GM18520 (cell line): ENCODE data around the gene PNMT.
A peak's percentile ranks its signal among the peaks of the same experiment; 100 is the strongest.
"Not testable (repeated sequence)": the region's sequence is repeated elsewhere in the genome, so short reads cannot be mapped to it uniquely, and the experiment has no call there.

Experiments used
- ATAC-seq: cut with Tn5 transposase; IDR thresholded peaks from one replicate; pipeline ENCODE4 v1.9.1; 2021; ENCODE audit not compliant: unreplicated experiment

The PNMT gene

DNA sequence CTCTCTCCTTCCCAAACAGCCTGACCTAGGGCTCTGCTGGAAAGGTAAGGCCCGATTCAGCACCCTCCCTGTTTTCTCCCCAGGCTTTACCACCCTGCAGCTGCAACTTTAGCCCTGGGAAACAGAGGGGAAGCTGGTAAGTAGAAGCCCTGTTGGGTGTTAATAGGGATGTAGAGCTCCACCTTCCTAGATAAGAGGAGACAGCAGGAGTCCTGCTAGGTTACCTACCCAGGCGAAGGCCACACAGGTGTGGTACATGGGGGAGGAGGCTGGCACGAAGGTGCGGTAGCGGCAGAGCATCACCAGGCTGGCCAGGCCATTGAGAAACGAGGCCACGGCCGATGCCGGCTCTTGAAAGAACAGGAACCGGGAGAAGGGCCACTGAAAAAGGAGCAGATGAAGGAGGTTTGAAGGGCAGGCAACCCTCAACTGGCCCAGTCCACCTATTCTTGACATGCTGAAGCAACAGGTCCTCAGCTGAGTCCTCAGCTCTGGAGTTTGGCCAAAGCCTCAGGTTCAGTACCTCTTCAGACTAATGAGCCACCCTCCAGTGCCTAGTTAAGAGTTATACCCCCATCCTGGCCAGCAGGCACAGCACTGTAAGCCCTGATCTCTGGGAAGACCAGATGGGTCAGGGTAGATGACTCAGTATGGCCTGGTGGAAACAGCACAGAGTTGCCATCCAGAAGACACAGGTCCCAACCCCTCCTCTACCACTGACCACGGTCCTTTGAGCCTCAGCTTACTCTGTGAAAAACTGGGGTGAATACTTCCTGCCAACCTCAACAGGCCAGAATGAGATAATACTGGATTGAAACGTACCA lies 16.3 kb downstream of the PNMT start:
- no peak for ATAC-seq

DNA sequence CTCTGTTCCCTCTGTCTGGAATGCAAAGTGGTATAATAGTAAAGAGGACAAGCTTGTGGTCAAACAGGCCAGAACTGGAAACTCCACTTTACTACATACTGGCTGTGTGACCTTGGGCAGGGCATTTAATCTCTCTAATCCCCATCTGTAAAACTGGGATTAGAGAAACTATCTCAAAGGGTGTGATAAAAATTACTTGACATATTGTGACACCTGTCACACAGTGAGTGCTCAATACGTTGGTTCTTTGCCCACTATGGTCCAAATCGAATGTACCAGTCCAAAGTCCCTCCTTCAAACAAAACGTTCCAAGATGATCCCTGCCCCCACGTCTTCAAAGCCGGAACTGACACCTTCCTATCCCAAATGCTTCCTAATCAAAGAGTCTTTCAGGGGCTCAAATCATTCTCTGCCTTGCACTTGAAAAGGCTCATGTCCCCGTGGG lies 18.9 kb downstream of the PNMT start:
- no peak for ATAC-seq

DNA sequence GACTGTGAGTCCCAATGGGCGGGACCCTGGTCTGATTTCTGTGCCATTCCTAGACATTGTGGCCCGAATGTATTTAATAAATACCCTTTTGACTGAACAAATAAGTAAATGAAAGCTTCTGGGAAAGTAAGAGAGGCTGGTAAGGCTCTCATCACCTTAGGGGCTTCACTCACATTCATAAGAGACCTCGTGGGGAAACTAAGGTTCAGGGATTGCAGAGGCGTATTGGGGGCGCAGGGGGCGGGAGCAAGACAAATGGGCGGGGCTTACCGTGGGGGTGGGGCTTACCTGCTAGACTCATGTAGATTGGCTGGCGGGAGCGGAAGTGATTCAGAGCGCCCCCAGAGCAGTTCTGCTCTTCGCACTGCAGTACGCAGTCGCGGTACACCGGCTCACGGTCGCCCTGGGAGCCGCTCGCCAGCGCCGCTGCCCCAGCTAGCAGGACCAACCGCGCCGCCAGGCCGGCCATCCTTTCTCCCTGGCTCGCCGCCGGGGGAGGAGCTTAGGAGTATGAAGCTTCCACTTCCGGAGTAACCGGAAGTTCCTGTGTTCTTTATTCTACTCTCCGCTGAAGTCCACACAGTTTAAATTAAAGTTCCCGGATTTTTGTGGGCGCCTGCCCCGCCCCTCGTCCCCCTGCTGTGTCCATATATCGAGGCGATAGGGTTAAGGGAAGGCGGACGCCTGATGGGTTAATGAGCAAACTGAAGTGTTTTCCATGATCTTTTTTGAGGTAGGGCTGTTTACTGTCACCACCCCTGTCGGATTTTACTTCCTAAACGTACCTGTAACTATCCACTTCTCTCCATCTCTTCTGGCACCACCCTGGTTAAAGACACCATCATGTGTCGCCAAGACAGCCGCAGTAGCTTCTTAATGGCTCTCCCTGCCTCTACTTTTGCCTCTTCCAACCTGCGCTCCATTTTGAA lies 19.6 kb downstream of the PNMT start, which contains the start of gene PGAP3:
TSS of gene PGAP3 (minus strand) at position 512 of the 929 bp plus-strand sequence. CDS start at position 469, 43 bp downstream.
- ATAC-seq, result peak; percentile 88

DNA sequence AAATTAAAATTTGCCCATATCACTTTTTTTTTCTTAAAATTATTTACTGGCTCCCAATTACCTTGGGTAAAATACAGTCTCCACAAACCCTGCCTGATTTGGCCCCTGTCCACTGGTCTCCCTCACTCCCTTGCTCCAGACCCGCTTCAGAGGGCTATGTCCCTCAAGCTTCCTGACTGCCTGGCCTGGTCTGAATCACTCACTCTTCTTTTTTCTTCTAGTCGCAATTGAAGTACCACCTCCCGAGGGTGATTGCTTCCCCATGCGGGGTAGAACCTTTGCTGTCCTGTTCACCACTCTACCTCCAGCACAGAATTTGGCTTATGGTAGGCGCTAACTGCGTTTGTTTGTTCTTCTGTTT lies 20.2 kb downstream of the PNMT start:
- no peak for ATAC-seq

DNA sequence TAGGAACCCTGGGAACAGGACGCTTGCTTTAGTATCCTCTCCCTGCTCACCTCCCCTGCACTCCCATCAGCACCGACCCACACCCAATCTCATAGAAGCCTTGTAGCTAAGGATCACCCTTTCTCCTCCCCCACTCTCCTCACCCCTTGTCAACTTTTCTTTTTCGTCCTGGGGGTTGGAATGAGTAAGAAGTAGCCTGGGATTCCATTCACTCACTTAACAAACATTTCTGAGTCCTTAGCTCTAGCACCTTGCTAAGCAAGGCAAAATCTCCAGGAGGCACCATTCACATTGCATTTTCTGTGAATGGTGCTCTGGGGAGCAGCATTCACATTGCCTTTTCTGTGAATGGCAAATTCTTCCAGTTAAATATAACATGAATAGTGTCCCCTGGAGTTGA lies 20.7 kb downstream of the PNMT start:
- no peak for ATAC-seq

DNA sequence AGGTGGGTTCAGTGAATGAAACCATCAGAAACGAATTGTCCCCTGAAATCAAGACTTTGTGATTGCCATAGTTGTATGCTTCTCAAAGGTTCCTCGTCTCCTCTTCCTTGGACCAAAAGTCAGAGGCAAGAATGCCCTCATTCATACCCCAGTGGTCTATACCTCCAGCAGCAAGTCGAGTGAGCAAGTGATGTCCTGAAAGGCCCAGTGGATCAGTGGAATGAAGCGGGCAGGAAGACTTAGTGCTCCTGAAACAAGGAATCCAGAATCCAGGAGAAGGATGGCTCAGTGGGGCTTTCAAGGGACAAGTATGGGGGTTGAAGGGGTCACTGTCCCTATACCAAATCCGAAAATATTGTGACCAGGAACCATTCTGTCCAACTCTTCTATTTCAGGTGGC lies 26.3 kb downstream of the PNMT start:
- ATAC-seq, result no peak

DNA sequence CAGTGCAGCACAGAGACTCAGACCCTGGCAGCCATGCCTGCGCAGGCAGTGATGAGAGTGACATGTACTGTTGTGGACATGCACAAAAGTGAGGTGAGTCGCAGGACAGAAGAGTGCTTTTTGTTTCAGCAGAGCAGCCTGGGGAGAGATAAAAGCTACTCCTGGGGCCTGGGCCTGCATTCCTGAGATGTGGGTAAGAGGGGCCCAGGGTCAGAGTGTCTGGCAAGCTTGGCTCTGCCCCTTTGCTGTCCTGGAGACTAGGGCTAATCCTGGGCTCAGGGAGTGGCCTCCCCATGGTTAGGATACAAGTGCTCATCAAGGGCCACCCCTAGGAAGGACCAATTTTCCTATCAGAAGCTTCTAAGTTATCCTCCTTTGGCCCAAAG lies 26.8 kb downstream of the PNMT start:
- ATAC-seq, result no peak

DNA sequence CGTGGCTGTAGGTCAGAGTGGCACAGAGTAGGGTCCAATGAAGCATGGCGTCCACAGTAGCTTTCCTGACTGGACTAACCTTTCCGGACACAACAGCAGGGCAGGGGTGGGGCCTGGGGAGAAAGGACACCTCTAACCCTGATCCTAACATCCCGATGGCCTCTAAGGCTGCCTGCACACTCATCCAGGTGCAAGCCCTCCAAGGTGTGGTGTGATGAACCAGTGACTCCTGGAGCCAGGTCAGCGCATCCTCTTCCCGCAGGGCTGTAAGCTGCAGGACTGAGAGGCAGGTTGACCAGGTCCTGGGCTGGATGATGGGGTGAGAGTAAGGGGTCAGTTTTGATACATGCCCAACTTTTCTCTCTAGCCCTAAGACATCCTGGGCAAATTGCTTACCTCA lies 28.5 kb downstream of the PNMT start:
- ATAC-seq, result no peak

DNA sequence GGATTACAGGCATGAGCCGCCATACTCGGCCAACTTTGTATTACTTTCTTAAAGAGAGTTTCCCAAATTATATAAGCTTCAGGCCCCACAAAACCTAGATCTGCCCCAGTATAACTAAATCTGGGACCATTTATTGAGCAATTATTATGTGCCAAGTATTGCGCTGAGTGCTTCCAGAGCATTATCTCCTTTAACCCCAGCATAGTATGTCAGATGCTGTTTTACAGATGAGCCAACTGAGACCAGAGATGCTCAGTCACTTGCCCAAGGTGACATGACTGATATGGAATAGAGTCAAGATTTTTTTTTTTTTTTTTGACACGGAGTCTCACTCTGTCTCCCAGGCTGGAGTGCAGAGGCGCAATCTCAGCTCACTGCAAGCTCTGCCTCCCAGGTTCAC lies 29.7 kb downstream of the PNMT start:
- no peak for ATAC-seq

DNA sequence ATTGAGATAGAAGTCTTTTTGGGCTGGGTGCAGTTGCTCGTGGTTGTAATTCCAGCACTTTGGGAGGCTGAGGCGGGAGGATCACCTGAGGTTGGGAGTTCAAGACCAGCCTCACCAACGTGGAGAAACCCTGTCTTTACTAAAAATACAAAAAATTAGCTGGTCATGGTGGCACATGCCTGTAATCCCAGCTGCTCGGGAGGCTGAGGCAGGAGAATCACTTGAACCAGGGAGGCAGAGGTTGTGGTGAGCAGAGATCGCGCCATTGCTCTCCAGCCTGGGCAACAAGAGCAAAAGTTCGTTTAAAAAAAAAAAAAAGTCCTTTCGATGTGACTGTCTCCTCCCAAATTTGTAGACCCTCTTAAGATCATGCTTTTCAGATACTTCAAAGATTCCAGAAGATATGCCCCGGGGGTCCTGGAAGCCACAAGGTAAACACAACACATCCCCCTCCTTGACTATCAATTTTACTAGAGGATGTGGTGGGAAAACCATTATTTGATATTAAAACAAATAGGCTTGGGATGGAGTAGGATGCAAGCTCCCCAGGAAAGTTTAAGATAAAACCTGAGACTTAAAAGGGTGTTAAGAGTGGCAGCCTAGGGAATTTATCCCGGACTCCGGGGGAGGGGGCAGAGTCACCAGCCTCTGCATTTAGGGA lies 31.0 kb downstream of the PNMT start:
- ATAC-seq, result not testable (repeated sequence)

DNA sequence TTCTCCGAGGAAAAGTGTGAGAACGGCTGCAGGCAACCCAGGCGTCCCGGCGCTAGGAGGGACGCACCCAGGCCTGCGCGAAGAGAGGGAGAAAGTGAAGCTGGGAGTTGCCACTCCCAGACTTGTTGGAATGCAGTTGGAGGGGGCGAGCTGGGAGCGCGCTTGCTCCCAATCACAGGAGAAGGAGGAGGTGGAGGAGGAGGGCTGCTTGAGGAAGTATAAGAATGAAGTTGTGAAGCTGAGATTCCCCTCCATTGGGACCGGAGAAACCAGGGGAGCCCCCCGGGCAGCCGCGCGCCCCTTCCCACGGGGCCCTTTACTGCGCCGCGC lies 31.5 kb downstream of the PNMT start, which contains the start of gene ERBB2:
TSS of gene ERBB2 (plus strand) at position 247 of the 330 bp plus-strand sequence. CDS start 175 bp downstream, outside the sequence.
- ATAC-seq, result no peak

DNA sequence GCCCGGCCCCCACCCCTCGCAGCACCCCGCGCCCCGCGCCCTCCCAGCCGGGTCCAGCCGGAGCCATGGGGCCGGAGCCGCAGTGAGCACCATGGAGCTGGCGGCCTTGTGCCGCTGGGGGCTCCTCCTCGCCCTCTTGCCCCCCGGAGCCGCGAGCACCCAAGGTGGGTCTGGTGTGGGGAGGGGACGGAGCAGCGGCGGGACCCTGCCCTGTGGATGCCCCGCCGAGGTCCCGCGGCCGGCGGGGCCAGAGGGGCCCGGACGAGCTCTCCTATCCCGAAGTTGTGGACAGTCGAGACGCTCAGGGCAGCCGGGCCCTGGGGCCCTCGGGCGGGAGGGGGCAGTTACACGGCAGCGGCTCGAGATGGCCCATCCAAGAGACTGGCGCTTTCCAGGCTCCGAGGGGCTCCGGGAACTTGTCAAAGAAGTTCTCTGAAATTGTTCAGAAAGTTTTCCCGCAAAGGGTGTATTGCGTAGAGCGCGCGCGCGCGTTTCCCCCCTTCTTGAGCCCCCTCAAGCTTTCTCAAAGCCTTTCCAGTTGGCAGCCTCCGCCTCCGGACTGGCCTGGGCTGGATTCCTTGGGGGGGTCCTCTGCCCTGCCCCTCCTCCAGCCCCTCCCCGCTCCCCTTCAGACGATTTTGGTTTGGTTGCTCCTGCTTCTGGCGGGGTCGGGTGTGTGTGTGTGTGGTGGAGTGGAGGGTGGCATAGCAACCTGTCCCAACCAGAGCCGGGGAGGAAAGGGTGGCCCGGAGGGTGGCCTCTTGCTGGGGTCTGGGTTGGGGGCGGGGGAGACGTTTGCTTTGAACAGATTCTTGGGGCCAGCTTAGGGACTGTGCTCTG lies 32.1 kb downstream of the PNMT start:
- no peak for ATAC-seq

DNA sequence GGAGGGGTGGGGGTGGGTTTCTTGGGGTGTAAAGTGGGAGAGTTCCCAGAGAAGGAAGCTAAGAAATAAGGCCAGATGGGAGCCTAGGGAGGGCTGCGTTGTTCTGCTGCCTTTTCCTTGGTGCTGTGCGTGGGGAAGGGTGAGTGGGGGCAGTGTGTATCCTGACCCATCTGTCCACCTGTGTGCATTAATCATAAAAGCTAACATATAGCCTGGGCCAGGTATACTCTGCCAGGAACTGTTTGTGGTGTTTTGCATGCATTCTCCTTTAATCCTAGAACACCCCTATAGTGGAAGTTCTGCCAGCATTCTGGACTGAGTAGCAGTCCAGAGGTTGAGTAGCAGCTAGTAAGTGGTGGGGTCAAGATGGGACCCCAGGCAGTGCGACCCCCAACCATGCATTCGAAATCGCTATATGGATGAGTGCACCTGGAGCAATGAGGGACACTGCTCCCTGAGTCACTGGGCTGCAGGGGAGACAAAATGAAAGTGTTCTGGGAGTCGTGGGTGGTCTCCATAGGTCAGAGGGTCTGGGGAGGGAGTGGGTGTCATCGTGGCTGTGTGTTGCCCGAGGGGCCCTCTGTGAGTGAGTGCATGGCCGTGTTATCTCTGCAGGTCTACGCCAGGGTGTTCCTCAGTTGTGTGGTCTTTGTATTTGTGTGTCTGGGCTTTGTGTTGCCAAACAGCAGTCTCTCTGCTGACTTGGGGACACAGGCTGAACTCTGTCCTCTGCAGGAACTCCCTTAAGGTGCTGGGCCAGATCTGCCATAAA lies 32.9 kb downstream of the PNMT start:
- ATAC-seq, result no peak

DNA sequence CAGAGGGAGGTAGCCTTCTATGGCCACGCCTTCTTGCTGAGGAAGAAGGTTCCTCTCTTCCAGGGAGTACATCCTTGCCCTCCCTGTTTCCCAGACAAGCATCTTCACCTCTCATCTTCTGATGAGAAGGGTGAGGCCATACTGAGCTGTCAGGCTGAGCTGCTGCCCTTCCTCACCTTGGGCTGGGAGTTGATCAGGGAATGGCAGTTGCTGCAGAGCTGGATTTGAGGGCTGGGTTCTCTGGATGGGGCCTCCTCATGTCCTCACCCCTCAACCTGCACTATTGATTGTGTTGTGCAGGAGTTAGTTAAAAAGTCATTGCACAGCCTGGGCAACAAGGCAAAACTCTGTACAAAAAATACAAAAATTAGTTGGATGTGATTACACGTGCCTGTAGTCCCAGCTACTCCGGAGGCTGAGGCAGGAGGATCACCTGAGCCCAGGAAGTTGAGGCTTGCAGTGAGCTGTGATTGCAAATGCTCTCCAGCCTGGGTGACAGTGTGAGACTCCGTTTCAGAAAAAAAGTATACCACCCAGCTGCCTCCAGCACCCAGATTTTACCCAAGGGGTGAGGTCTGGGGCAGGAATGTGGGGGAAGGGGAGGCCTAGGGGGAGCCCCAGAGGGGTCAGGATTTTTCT lies 33.6 kb downstream of the PNMT start:
- ATAC-seq, result no peak

DNA sequence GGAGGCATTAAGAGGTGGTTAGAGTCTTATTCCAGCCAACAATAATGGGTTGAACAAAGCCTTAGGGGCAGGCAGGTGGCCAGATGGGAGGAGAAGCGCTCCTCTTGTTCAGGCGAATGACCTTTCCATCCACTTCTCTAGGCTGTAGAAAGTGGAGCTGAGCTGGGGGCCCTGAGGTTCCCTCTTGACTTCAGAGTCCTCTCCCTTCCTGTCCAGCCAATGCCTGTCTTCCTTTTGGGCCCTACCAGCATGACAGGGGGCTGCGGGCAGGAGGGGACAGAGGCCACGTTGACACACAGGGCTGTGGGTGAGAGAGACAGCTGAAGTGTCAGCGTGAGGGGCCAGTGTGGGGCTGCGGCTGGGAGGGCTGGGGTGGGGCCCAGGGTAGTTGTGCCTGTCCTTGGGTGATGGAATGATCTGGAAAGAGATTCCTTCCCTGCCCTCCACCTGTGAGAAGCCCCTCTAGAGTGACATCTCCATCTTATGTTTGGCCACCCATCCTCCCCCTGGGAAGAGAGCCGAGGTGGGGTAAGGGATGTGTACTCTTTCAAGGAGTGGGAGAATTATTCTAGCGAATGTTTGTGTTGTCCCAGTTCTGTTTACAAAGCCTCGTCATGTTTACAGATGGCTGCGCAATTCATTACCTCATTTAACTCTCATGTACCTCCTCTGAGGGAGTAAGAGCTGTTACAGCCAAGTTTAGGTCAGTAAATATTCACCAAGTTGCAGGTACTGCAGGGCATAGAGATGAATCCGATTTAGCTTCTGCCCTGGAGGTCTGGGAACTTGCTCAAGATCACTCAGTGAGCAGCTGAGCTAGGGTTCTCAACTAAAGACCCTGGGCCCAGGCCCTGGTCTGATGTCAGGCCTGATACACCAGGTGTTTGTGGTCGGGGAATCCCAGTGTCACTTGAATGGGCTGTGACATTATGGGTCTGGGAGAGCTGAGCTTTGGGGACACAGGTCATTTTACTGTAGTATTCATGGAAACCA lies 34.9 kb downstream of the PNMT start:
- no peak for ATAC-seq

DNA sequence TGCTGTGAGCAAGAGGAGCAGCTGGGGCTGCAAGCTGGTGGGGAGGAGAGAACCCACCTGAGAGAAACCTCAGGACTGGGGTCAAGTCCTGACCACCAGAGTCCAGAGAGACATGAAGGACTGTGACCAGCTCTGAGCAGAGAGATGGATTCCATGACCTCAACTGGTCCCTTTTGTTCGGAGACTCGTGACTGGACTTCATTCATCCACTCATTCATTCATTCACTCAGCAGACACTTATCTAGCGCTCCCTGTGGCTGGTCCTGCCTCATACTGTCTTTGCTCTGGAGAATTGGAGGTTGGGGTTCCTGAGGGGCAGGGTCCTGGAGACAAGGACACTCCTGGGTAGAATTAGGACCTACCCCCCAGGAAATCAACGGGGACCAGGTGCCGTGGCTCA lies 35.7 kb downstream of the PNMT start:
- ATAC-seq, result no peak

DNA sequence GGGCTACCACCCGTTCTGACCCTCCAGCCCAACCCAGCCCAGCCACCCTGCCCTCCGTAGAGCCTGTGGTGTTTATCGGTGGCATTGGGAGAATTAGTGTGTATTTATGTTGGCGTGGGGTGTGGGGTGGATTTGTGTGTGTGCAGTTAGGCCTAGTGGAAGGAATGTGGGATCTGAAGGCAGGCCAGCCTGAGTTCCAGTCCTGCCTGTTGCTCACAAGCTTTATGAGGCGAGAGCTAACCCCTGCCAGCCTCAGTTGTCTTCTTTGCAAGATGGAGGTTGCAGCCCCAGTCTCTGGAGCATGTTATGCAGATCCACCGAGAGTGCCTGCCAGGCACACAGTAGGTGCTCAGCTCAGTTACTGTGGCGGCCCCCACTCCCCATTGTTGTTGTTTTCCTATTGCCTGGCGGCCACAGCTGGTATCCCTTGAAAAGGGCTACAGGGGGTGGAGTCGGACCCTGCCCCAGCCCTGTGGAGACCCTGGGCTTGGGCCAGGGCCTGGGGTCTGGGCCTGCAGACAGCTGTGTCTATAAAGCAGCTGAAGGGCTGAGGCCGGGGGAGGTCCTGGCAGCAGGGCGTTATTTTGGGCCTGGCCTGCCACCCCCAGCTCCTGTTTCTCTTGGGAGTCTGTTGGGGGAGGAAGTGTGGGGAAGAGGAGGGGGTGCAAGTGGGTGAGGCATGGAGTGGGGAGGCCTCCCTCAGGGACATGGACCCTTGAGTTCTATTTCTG lies 36.7 kb downstream of the PNMT start:
- ATAC-seq, result no peak
